BLaER1 (cell line): ENCODE results near the gene KCNH1.

ENCODE experiments used
- H3K27ac ChIP-seq: shearing (Covaris generic); formaldehyde crosslinking; 2 replicates; pipeline ENCODE4 v1.8.1; 2022
- H3K27me3 ChIP-seq: shearing (Covaris generic); formaldehyde crosslinking; 2 replicates; pipeline ENCODE4 v1.8.1; 2022
- H3K36me3 ChIP-seq: shearing (Covaris generic); formaldehyde crosslinking; 2 replicates; pipeline ENCODE4 v1.8.1; 2022
- H3K4me1 ChIP-seq: shearing (Covaris generic); formaldehyde crosslinking; 2 replicates; pipeline ENCODE4 v1.8.1; 2022
- H3K4me2 ChIP-seq: shearing (Covaris generic); formaldehyde crosslinking; 2 replicates; pipeline ENCODE4 v1.8.1; 2022
- H3K4me3 ChIP-seq: shearing (Covaris generic); formaldehyde crosslinking; 2 replicates; pipeline ENCODE4 v1.8.1; 2022
- H3K9ac ChIP-seq: shearing (Covaris generic); formaldehyde crosslinking; 2 replicates; pipeline ENCODE4 v1.8.1; 2022
- H3K9me3 ChIP-seq: shearing (Covaris generic); formaldehyde crosslinking; 2 replicates; pipeline ENCODE4 v1.8.1; 2022
- H4K20me1 ChIP-seq: shearing (Covaris generic); formaldehyde crosslinking; 2 replicates; pipeline ENCODE4 v1.8.1; 2022
- Cebpa-rat ChIP-seq: shearing (Covaris generic); IDR thresholded peaks from 2 replicates; pipeline ENCODE4 v1.8.1; 2022

Gene KCNH1

DNA sequence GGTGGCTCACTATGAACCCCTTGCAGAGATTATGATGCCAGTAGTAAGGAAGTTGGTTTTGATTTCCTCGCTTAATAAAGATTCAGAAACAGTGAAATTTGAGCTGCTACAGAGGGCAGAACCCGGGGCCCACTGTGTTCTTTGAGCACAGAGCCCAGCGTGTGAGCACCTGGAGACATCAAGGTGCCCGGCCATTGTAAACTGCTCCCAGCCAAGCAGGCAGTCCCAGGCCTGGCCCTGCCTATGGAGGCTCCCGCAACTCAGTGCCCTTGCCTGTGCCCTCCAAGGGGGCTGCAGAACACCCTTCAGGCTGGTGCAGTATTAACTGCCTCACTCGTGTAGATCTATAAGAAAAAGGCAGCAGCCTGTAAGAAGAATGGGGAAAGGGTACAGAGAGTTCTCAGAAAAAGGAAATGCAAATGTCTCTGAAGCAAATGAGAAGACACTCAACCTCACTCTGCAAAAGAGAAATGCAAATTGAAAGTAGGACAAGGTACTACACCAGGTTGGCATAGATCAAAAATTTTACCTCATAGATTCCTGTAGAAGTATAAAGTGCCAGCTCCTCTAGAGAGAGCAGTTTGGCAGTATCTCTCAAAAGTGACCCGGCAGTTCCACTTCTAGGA is 481.5 kb downstream of the KCNH1 start:
- Histone ChIP-seq H3K4me3 (no peak overlapping the region), H3K36me3 (no peaks in the 10 kb centered on the region), H4K20me1 (no peaks in the 10 kb centered on the region), H3K27me3 (no peaks in the 10 kb centered on the region), H3K9me3 (no peaks in the 10 kb centered on the region), H3K27ac (no peak overlapping the region), H3K9ac (no peak overlapping the region), H3K4me2 (no peak overlapping the region), H3K4me1 (peaks cover 7% of the 10 kb centered on the region)
- no peak for TF ChIP-seq Cebpa-rat

GRCh38 chr1:210650403-210650802 is 483.5 kb downstream of the KCNH1 start:
- no peak overlapping the region for H3K27ac ChIP-seq
- no peak overlapping the region for H3K9ac ChIP-seq
- no peaks in the 10 kb centered on the region for H3K27me3 ChIP-seq
- no peak for TF ChIP-seq Cebpa-rat
- H4K20me1 ChIP-seq = no peaks in the 10 kb centered on the region
- H3K4me2 ChIP-seq = no peak overlapping the region
- H3K4me3 ChIP-seq = no peak overlapping the region
- no peaks in the 10 kb centered on the region for H3K36me3 ChIP-seq
- H3K4me1 ChIP-seq = peaks cover 10% of the 10 kb centered on the region
- H3K9me3 ChIP-seq = no peaks in the 10 kb centered on the region

- H3K27me3 ChIP-seq = no peaks in the 10 kb centered on the region
- H3K4me3 ChIP-seq = no peak overlapping the region
- H3K4me1 ChIP-seq = peaks cover 10% of the 10 kb centered on the region
- no peak for TF ChIP-seq Cebpa-rat
- no peak overlapping the region for H3K4me2 ChIP-seq
- H4K20me1 ChIP-seq = no peaks in the 10 kb centered on the region
- H3K9me3 ChIP-seq = no peaks in the 10 kb centered on the region
- H3K9ac ChIP-seq = no peak overlapping the region
- H3K36me3 ChIP-seq = no peaks in the 10 kb centered on the region
- no peak overlapping the region for H3K27ac ChIP-seq
Measured at GRCh38 chr1:210648588-210649269, 485.2 kb downstream of the KCNH1 start.

- Histone ChIP-seq H4K20me1 (no peaks in the 10 kb centered on the region), H3K4me2 (peak overlapping the region; percentile 14; the same call in 1 of the 2 replicates), H3K36me3 (no peaks in the 10 kb centered on the region), H3K9me3 (no peaks in the 10 kb centered on the region), H3K4me3 (no peak overlapping the region), H3K4me1 (peaks cover 10% of the 10 kb centered on the region), H3K27me3 (no peaks in the 10 kb centered on the region), H3K9ac (no peak overlapping the region), H3K27ac (no peak overlapping the region)
- no peak for TF ChIP-seq Cebpa-rat
Measured at GRCh38 chr1:210647406-210648333, 486.3 kb downstream of the KCNH1 start.

DNA sequence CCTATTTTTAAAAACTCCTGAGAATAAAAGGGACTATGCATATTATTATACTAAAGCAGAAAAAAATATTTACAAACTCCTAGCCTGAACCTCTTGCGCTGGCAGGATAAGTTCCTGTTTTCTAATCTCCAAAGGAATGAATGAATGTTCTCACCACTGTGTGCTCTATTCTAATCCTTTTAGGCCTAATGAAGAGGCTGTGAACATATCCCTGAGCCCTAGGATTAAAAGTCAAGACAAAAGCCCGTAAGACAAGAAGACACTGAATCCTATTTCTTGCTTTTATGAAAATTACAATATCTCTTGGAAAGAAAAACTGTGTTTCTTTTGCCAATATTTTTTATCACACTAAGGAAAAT is 487.7 kb downstream of the KCNH1 start:
- Histone ChIP-seq H3K9ac (no peak overlapping the region), H3K9me3 (no peaks in the 10 kb centered on the region), H4K20me1 (no peaks in the 10 kb centered on the region), H3K4me1 (peaks cover 10% of the 10 kb centered on the region), H3K4me2 (no peak overlapping the region), H3K27ac (no peak overlapping the region), H3K4me3 (no peak overlapping the region), H3K27me3 (no peaks in the 10 kb centered on the region), H3K36me3 (no peaks in the 10 kb centered on the region)
- no peak for TF ChIP-seq Cebpa-rat

DNA sequence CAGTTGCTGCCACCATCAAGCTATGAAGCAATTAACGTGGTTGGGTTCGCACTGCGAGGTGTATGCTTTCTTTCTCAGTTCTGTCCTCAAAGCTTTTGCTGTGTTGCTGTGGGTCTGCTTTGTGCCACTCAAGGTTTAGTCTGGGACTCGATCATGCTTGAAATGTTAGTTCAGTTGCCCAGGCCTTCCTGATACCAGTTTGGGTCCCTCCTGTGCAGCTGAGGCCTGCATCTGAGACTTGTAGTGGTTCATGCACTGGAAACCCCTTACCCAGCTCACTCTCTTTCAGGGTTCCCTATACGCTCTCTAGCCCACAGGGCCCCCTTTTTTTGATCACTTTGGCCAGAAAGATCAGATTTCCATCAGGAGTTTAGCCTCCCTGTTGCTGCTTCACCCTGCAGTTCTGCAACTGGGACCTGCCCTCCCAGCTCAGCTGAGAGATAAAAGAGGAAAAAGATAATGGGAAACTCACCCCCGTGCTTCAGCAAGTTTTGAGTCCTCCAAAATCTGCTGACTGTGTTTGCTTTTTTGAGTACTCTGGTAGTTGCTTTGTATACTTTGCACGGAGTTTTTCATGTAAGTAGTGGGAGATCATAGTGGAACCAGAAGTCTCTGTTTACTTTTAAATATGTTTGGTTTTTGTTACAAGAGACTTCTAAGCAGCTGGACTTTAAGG is 488.2 kb downstream of the KCNH1 start:
- no peak overlapping the region for H3K27ac ChIP-seq
- TF ChIP-seq Cebpa-rat = no peak

GRCh38 chr1:210641582-210641981 is 492.4 kb downstream of the KCNH1 start:
- no peaks in the 10 kb centered on the region for H3K27me3 ChIP-seq
- H3K27ac ChIP-seq = no peak overlapping the region
- H3K4me3 ChIP-seq = no peak overlapping the region
- H3K4me1 ChIP-seq = no peaks in the 10 kb centered on the region
- H4K20me1 ChIP-seq = no peaks in the 10 kb centered on the region
- H3K36me3 ChIP-seq = no peaks in the 10 kb centered on the region
- no peak for TF ChIP-seq Cebpa-rat
- H3K9me3 ChIP-seq = no peaks in the 10 kb centered on the region
- H3K4me2 ChIP-seq = no peak overlapping the region
- H3K9ac ChIP-seq = no peak overlapping the region

More for the DNA sequence above, 488.2 kb downstream of the KCNH1 start:
- Histone ChIP-seq H3K4me2 (no peak overlapping the region), H4K20me1 (no peaks in the 10 kb centered on the region), H3K27me3 (no peaks in the 10 kb centered on the region), H3K4me1 (peaks cover 10% of the 10 kb centered on the region), H3K4me3 (no peak overlapping the region), H3K9me3 (no peaks in the 10 kb centered on the region), H3K36me3 (no peaks in the 10 kb centered on the region), H3K9ac (no peak overlapping the region)

- Histone ChIP-seq H3K4me1 (peaks cover 11% of the 10 kb centered on the region), H3K36me3 (no peaks in the 10 kb centered on the region), H4K20me1 (no peaks in the 10 kb centered on the region), H3K4me2 (no peak overlapping the region), H3K9ac (no peak overlapping the region), H3K9me3 (no peaks in the 10 kb centered on the region), H3K4me3 (no peak overlapping the region), H3K27ac (no peak overlapping the region), H3K27me3 (no peaks in the 10 kb centered on the region)
- no peak for TF ChIP-seq Cebpa-rat
Measured at GRCh38 chr1:210635108-210635507, 498.8 kb downstream of the KCNH1 start.

DNA sequence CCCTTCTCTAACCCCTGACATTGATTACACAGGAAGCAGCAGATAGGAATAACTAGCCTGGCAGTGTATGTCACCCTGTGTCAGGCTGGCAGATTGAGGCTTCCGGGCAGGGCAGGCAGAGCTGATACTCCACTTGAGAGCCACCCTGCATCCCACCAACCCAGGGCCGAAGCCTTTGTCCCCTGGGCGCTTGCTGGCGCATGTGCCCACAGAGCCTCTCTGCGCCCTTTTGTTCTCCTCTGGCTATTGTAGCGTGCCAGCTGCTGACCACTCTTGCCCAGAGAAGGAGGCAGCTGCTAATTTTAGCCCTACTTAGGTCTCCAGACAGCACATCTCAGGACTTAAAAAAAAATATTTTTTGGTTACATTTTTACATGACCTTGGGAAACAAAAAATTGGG is 500.3 kb downstream of the KCNH1 start:
- no peak for TF ChIP-seq Cebpa-rat
- no peak overlapping the region for H3K27ac ChIP-seq
- no peaks in the 10 kb centered on the region for H4K20me1 ChIP-seq
- H3K9me3 ChIP-seq = no peaks in the 10 kb centered on the region
- no peak overlapping the region for H3K4me3 ChIP-seq
- peaks cover 11% of the 10 kb centered on the region for H3K4me1 ChIP-seq
- no peak overlapping the region for H3K9ac ChIP-seq
- H3K36me3 ChIP-seq = no peaks in the 10 kb centered on the region
- no peaks in the 10 kb centered on the region for H3K27me3 ChIP-seq
- no peak overlapping the region for H3K4me2 ChIP-seq

DNA sequence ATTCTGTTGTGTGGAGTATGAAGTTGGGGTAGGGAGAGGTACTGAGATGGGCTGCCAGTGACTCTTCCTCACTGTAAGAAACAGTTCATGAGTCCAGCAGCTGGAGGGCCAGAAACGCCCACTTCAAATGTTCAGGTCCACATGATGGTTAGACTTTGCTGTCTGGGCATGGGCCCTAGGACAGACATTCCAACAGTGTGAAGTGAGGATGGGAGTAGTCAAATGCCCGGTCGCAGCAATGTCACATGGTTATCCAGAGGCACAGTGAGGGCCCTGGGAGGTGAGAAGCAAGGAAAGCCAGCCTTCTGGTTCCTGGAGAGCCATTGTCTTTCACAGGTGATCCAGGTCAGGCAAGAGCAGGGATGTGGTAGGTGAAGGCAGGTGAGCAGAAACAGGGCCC is 500.8 kb downstream of the KCNH1 start:
- H3K4me2 ChIP-seq = no peak overlapping the region
- H3K27me3 ChIP-seq = no peaks in the 10 kb centered on the region
- no peak overlapping the region for H3K9ac ChIP-seq
- no peak overlapping the region for H3K4me3 ChIP-seq
- no peaks in the 10 kb centered on the region for H3K36me3 ChIP-seq
- TF ChIP-seq Cebpa-rat = no peak
- no peak overlapping the region for H3K27ac ChIP-seq
- peaks cover 11% of the 10 kb centered on the region for H3K4me1 ChIP-seq
- H4K20me1 ChIP-seq = no peaks in the 10 kb centered on the region
- no peaks in the 10 kb centered on the region for H3K9me3 ChIP-seq
